Activated CD8-positive, alpha-beta T cell treated with anti-CD3 and anti-CD28 coated beads for 36 hours (primary cell): ENCODE results near the gene EPOP. TPM values are rescaled to one million over a fixed set of nuclear protein-coding genes. Genes with fewer than 3 reads are reported as not detected.
A peak's percentile ranks its signal among the peaks of the same experiment; 100 is the strongest.

Experiments used
- ATAC-seq: fragments of 200-7000 bp; cut with Tn5 transposase; one replicate; pipeline ENCODE4 v1.10.0; 2021; ENCODE audit warnings: mild to moderate bottlenecking, moderate library complexity
- CTCF ChIA-PET: fragments of 350-600 bp; sonication (Branson Sonifier 250); formaldehyde crosslinking; loops from one replicate; lab custom pipeline; 2021; ENCODE audit warnings: antibody characterized with exemption; lab: Charles Lee
- POLR2A ChIA-PET: fragments of 350-600 bp; sonication (Branson Sonifier 250); formaldehyde crosslinking; loops from one replicate; lab custom pipeline; 2021; ENCODE audit warnings: antibody characterized with exemption; lab: Charles Lee
- DNase-seq: peaks from one replicate; pipeline ENCODE4 v3.0.0-alpha.2; 2020
- H3K27ac Mint-ChIP-seq: one replicate; pipeline ENCODE4 v1.8.0; 2021; ENCODE audit warnings: mild to moderate bottlenecking, mixed read lengths
- H3K27me3 Mint-ChIP-seq: one replicate; pipeline ENCODE4 v1.8.0; 2021; ENCODE audit warnings: mixed read lengths
- H3K36me3 Mint-ChIP-seq: one replicate; pipeline ENCODE4 v1.8.0; 2021; ENCODE audit warnings: low read depth, mixed read lengths
- H3K4me1 Mint-ChIP-seq: one replicate; pipeline ENCODE4 v1.8.0; 2021; ENCODE audit warnings: low read depth, mixed read lengths
- H3K4me3 Mint-ChIP-seq: one replicate; pipeline ENCODE4 v1.8.0; 2021; ENCODE audit warnings: mild to moderate bottlenecking, moderate library complexity, mixed read lengths
- H3K9me3 Mint-ChIP-seq: one replicate; pipeline ENCODE4 v1.8.0; 2021; ENCODE audit warnings: mixed read lengths
- CTCF ChIP-seq: fragments of 200-600 bp; IDR thresholded peaks from one replicate; pipeline ENCODE4 v1.8.0; 2022; ENCODE audit warnings: antibody characterized with exemption, mild to moderate bottlenecking
- intact Hi-C: fragments of 100-400 bp; cut with micrococcal nuclease; formaldehyde crosslinking; loops from one replicate; pipeline ENCODE4 v1.10.0; 2022
- total RNA-seq, 2 experiments: library from RNA; stranded (reverse); gene quantifications; one replicate each; pipeline ENCODE4 v1.2.3, GENCODE V29; 2021

Gene EPOP
- total RNA-seq, 2 experiments from 2014 or later: 31.8 to 32.2 TPM

GRCh38 chr17:38672788-38673706 lies 1.7 kb downstream of the EPOP start:
- ATAC-seq (no peak), DNase-seq (peak; percentile 31)
- H3K4me1 Mint-ChIP-seq: peaks cover 41% of the 10 kb centered on the region
- H3K4me3 Mint-ChIP-seq: peak overlapping the region; percentile 76
- ChIA-PET CTCF (interaction anchor here (0.7 to 12.2 kb wide), 5 partner anchors 56 to 115 kb away, joined by 3 to 160 read pairs (median 11); partner anchors contain the start of gene CISD3), POLR2A (interaction anchor here (1.0 to 9.3 kb wide), 3 partner anchors 30 to 118 kb away, joined by 3 to 112 read pairs (median 33); partner anchors contain the start of gene MLLT6)
- H3K36me3 Mint-ChIP-seq: peaks cover 17% of the 10 kb centered on the region
- TF ChIP-seq CTCF: no peak
- H3K27ac Mint-ChIP-seq: no peak overlapping the region
- intact Hi-C loops: no loop called here
- H3K27me3 Mint-ChIP-seq: peaks cover 33% of the 10 kb centered on the region
- H3K9me3 Mint-ChIP-seq: no peaks in the 10 kb centered on the region

- intact Hi-C loops: no loop called here
Observed at GRCh38 chr17:38671939-38672720, 2.6 kb downstream of the EPOP start.

GRCh38 chr17:38669520-38669919 lies 5.2 kb downstream of the EPOP start:
- no peak for ATAC-seq
- intact Hi-C loops: loop anchor here (10.0 kb wide), 2 partner anchors 85 to 115 kb away; no protein-coding TSS in a partner anchor

More at GRCh38 chr17:38671939-38672720, 2.6 kb downstream of the EPOP start:
- H3K27me3 Mint-ChIP-seq: peaks cover 42% of the 10 kb centered on the region
- DNase-seq (no peak), ATAC-seq (no peak)
- peaks cover 17% of the 10 kb centered on the region for H3K36me3 Mint-ChIP-seq
- ChIA-PET CTCF (interaction anchor here (1.0 to 12.2 kb wide), 4 partner anchors 9 to 114 kb away, joined by 3 to 160 read pairs (median 9); partner anchors contain the start of gene CISD3), POLR2A (interaction anchor here (0.9 to 5.9 kb wide), 4 partner anchors 56 to 113 kb away, joined by 3 to 33 read pairs (median 4); no protein-coding TSS in a partner anchor)
- peak overlapping the region; percentile 76 for H3K4me3 Mint-ChIP-seq
- no peak overlapping the region for H3K27ac Mint-ChIP-seq
- TF ChIP-seq CTCF: no peak
- peaks cover 43% of the 10 kb centered on the region for H3K4me1 Mint-ChIP-seq
- no peaks in the 10 kb centered on the region for H3K9me3 Mint-ChIP-seq

GRCh38 chr17:38667787-38668122 lies 7.0 kb downstream of the EPOP start:
- Mint-ChIP-seq H3K9me3 (no peaks in the 10 kb centered on the region), H3K27ac (no peak overlapping the region), H3K4me1 (peaks cover 18% of the 10 kb centered on the region), H3K4me3 (no peak overlapping the region), H3K27me3 (peaks cover 52% of the 10 kb centered on the region), H3K36me3 (peaks cover 14% of the 10 kb centered on the region)
- ChIA-PET CTCF (interaction anchor here (0.7 to 10.3 kb wide), 45 partner anchors 9 to 508 kb away, joined by 3 to 251 read pairs (median 6); partner anchors contain the start of genes CISD3 and SRCIN1), POLR2A (interaction anchor here (0.8 to 2.2 kb wide), 6 partner anchors 10 to 313 kb away, joined by 3 to 7 read pairs (median 4); partner anchors contain the start of gene PSMB3)
- DNase-seq (no peak), ATAC-seq (no peak)
- intact Hi-C loops: loop anchor here (1.0 to 10.0 kb wide), 3 partner anchors 83 to 175 kb away; no protein-coding TSS in a partner anchor
- TF ChIP-seq CTCF: no peak

More at GRCh38 chr17:38669520-38669919, 5.2 kb downstream of the EPOP start:
- TF ChIP-seq CTCF: no peak
- Mint-ChIP-seq H3K9me3 (no peaks in the 10 kb centered on the region), H3K27me3 (peaks cover 44% of the 10 kb centered on the region), H3K4me1 (peaks cover 21% of the 10 kb centered on the region), H3K36me3 (peaks cover 17% of the 10 kb centered on the region), H3K27ac (no peak overlapping the region), H3K4me3 (no peak overlapping the region)
- ChIA-PET POLR2A (interaction anchor here (0.6 to 1.9 kb wide), 2 partner anchors 63 to 82 kb away, joined by 3 to 6 read pairs; partner anchors contain the start of gene PSMB3), CTCF (interaction anchor here (0.8 to 10.3 kb wide), 11 partner anchors 7 to 112 kb away, joined by 3 to 251 read pairs (median 24); partner anchors contain the start of gene SRCIN1)
- no peak for DNase-seq
